HepG2 (cell line): ENCODE data around the gene RAB40C. TPM values are rescaled to one million over a fixed set of nuclear protein-coding genes. Genes with fewer than 3 reads are reported as not detected.

Source experiments
- CEBPZ ChIP-seq: IDR thresholded peaks from 2 replicates; pipeline ENCODE4 v1.6.1; 2012; ENCODE audit warnings: low read length, improper control_type of control experiment
- ESRRA ChIP-seq: sonication (generic); formaldehyde crosslinking; IDR thresholded peaks from 2 replicates; pipeline ENCODE4 v1.5.1; 2020; ENCODE audit warnings: mild to moderate bottlenecking, low read depth, missing genetic modification reagents
- HOXA3 ChIP-seq: sonication (generic); formaldehyde crosslinking; IDR thresholded peaks from 2 replicates; pipeline ENCODE4 v1.5.0; 2020; ENCODE audit warnings: missing genetic modification reagents
- KDM3A ChIP-seq: IDR thresholded peaks from 2 replicates; pipeline ENCODE4 v1.6.1; 2018; ENCODE audit warnings: low read depth, missing compliant biosample characterization
- MIER2 ChIP-seq: IDR thresholded peaks from 2 replicates; pipeline ENCODE4 v1.6.1; 2016; ENCODE audit warnings: missing biosample characterization, missing genetic modification reagents
- MLXIP ChIP-seq: sonication (generic); formaldehyde crosslinking; IDR thresholded peaks from 2 replicates; pipeline ENCODE4 v1.9.0; 2021; ENCODE audit warnings: missing genetic modification reagents, borderline replicate concordance
- NKX3-1 ChIP-seq: sonication (generic); formaldehyde crosslinking; IDR thresholded peaks from 2 replicates; pipeline ENCODE4 v1.5.0; 2020; ENCODE audit warnings: missing genetic modification reagents
- NR1H2 ChIP-seq: sonication (generic); formaldehyde crosslinking; IDR thresholded peaks from 2 replicates; pipeline ENCODE4 v1.8.1; 2022; ENCODE audit warnings: low read depth, missing genetic modification reagents, borderline replicate concordance
- RBAK ChIP-seq: sonication (generic); formaldehyde crosslinking; IDR thresholded peaks from 2 replicates; pipeline ENCODE4 v1.5.1; 2020; ENCODE audit warnings: mild to moderate bottlenecking, missing genetic modification reagents
- THYN1 ChIP-seq: sonication (generic); formaldehyde crosslinking; IDR thresholded peaks from 2 replicates; pipeline ENCODE4 v1.8.1; 2023; ENCODE audit warnings: low read depth, mild to moderate bottlenecking, moderate library complexity, missing genetic modification reagents, borderline replicate concordance
- ZBTB43 ChIP-seq: sonication (generic); formaldehyde crosslinking; conservative IDR thresholded peaks from 2 replicates; pipeline ENCODE4 v1.4.0; 2020; ENCODE audit warnings: missing genetic modification reagents
- ZC3H4 ChIP-seq: sonication (generic); formaldehyde crosslinking; IDR thresholded peaks from 2 replicates; pipeline ENCODE4 v1.4.0; 2020; ENCODE audit warnings: missing genetic modification reagents, borderline replicate concordance
- ZNF224 ChIP-seq: sonication (generic); formaldehyde crosslinking; IDR thresholded peaks from 2 replicates; pipeline ENCODE4 v1.5.0; 2020; ENCODE audit warnings: mild to moderate bottlenecking, missing genetic modification reagents
- ZNF30 ChIP-seq: sonication (generic); formaldehyde crosslinking; IDR thresholded peaks from 2 replicates; pipeline ENCODE4 v1.5.0; 2020; ENCODE audit warnings: mild to moderate bottlenecking, missing genetic modification reagents
- ZNF317 ChIP-seq: sonication (generic); formaldehyde crosslinking; IDR thresholded peaks from 2 replicates; pipeline ENCODE4 v1.5.0; 2020; ENCODE audit warnings: mild to moderate bottlenecking, missing genetic modification reagents
- ZNF441 ChIP-seq: sonication (generic); formaldehyde crosslinking; IDR thresholded peaks from 2 replicates; pipeline ENCODE4 v1.7.0; 2021; ENCODE audit warnings: missing genetic modification reagents, borderline replicate concordance
- ZNF75D ChIP-seq: sonication (generic); formaldehyde crosslinking; IDR thresholded peaks from 2 replicates; pipeline ENCODE4 v1.8.1; 2023; ENCODE audit warnings: missing genetic modification reagents, mild to moderate bottlenecking, borderline replicate concordance
- ZNF788 ChIP-seq: sonication (generic); formaldehyde crosslinking; IDR thresholded peaks from 2 replicates; pipeline ENCODE4 v1.5.0; 2020; ENCODE audit warnings: mild to moderate bottlenecking, missing genetic modification reagents, borderline replicate concordance
- polyA plus RNA-seq, 8 experiments: library from polyadenylated mRNA; depleted of rRNA in 3 of 8; stranded (reverse) in 7 of 8; unstranded in 1 of 8; fragments of >200 nt; fragmentation: Illumina TruSeq in 4 of 8; extraction: Trizol in 4 of 8; gene quantifications; 2 replicates each; pipeline versions ENCODE4 v1.2.1 to v1.2.3, GENCODE V29; 2011 to 2016; ENCODE audit warnings: low read depth in 4 of 8, missing spikeins in 1 of 8, mixed read lengths in 1 of 8; ENCODE audit not compliant: insufficient read depth in 1 of 8
- total RNA-seq, 5 experiments: library from RNA; depleted of rRNA; stranded (reverse); fragments of >200 nt; fragmentation: Illumina TruSeq; extraction: Trizol; gene quantifications; 2 replicates each; pipeline ENCODE4 v1.2.3, GENCODE V29; 2016; ENCODE audit warnings: low read depth in 1 of 5
- TF ChIP-seq, protein P1 (sequence below): sonication (generic); formaldehyde crosslinking; IDR thresholded peaks from 2 replicates; pipeline ENCODE4 v1.5.0; 2020; ENCODE audit warnings: mild to moderate bottlenecking, low read depth, missing genetic modification reagents, borderline replicate concordance
- TF ChIP-seq, protein P2 (sequence below): sonication (generic); formaldehyde crosslinking; IDR thresholded peaks from 2 replicates; pipeline ENCODE4 v1.4.0; 2020; ENCODE audit warnings: missing genetic modification reagents, borderline replicate concordance

Gene RAB40C
- total and polyA plus RNA-seq, 2 of the 13 experiments (the other 11 are each of a cell fraction or from before 2014, with no cell fraction given), result 7.7 to 11.5 TPM

DNA sequence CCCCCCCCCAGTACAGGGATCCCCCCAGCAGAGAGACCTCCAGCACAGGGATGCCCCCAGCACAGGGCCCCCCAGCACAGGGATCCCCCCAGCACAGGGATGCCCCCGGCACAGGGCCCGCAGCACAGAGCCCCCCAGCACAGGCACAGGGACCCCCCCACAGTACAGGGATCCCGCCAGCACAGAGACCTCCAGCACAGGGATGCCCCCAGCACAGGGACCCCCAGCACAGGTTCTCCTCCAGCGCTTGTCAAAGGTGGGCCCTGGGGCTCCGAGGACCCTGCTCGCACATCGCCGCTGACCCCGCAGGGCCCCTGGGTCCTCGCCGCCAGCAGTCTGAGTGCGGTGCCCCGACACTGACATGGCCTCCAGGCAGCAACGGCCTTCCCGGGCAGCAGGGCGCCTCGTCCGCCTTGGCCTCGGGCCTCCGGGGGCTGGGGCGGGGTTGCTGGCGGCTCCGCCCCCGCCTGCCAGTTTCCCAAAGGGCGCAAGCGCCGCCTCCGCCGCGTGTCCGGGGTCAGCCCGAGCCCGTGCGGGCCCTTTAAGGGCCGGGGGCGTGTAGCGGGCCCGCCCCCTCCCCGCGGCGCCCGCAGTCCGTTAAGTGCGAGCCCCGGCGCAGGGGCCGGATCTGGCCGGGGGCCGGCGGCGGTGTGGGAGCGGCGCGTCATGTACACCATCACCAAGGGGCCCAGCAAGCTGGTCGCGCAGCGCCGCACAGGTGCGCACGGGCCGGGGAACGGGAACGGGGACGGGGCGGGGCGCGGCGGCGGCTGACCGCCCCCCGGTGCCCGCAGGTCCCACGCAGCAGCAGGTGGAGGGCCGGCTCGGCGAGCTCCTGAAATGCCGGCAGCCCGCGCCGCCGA lies 51.7 kb downstream of the RAB40C start, which contains the start of gene MCRIP2 (continued):
- TF ChIP-seq, protein P1, sequence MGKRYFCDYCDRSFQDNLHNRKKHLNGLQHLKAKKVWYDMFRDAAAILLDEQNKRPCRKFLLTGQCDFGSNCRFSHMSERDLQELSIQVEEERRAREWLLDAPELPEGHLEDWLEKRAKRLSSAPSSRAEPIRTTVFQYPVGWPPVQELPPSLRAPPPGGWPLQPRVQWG (CRISPR knock-in tag), result no peak
- TF ChIP-seq ZNF788 (CRISPR knock-in tag) (peak; percentile 53; the same call in 1 of the 2 replicates), ZNF224 (no peak), THYN1 (no peak), ZBTB43 (CRISPR knock-in tag) (peak; percentile 68; the same call in 1 of the 2 replicates), RBAK (CRISPR knock-in tag) (no peak), ZNF75D (no peak), ESRRA (CRISPR knock-in tag) (no peak), NR1H2 (CRISPR knock-in tag) (no peak), KDM3A (no peak; the same call in 1 of the 2 replicates), CEBPZ (no peak), ZNF30 (CRISPR knock-in tag) (no peak), NKX3-1 (CRISPR knock-in tag) (0 out of 2 replicates have a peak, but pooled peaks have one; percentile 13), ZNF441 (CRISPR knock-in tag) (no peak; the same call in 1 of the 2 replicates), MIER2 (CRISPR knock-in tag) (no peak), ZNF317 (CRISPR knock-in tag) (0 out of 2 replicates have a peak, but pooled peaks have one; percentile 24), ZC3H4 (CRISPR knock-in tag) (no peak), HOXA3 (CRISPR knock-in tag) (peak; percentile 52), MLXIP (CRISPR knock-in tag) (no peak)
- TF ChIP-seq, protein P2, sequence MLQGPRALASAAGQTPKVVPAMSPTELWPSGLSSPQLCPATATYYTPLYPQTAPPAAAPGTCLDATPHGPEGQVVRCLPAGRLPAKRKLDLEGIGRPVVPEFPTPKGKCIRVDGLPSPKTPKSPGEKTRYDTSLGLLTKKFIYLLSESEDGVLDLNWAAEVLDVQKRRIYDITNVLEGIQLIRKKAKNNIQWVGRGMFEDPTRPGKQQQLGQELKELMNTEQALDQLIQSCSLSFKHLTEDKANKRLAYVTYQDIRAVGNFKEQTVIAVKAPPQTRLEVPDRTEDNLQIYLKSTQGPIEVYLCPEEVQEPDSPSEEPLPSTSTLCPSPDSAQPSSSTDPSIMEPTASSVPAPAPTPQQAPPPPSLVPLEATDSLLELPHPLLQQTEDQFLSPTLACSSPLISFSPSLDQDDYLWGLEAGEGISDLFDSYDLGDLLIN (CRISPR knock-in tag), result no peak
